PFSK-1 (cell line): ENCODE measurements around the gene CMTM4.

ENCODE experiments used
- FOXP2 ChIP-seq: optimal IDR thresholded peaks from 2 replicates; pipeline ENCODE3; 2011; ENCODE audit warnings: borderline replicate concordance, control low read depth, inconsistent platforms; ENCODE audit not compliant: insufficient read depth; ENCODE audit errors: extremely low read length, extremely low read depth
- POLR2AphosphoS5 ChIP-seq: IDR thresholded peaks from 2 replicates; pipeline ENCODE4 v1.6.1; 2012; ENCODE audit warnings: low read depth, mild to moderate bottlenecking, control low read depth, low read length, moderate library complexity
- SIN3A ChIP-seq: IDR thresholded peaks from 2 replicates; pipeline ENCODE4 v1.6.1; 2012; ENCODE audit warnings: mild to moderate bottlenecking, low read length, moderate library complexity, borderline replicate concordance; ENCODE audit not compliant: insufficient read depth
- TAF1 ChIP-seq: IDR thresholded peaks from 2 replicates; pipeline ENCODE4 v1.6.1; 2012; ENCODE audit warnings: low read length, control low read depth, borderline replicate concordance; ENCODE audit not compliant: insufficient read depth
- TF ChIP-seq, protein P1 (sequence below), 2 experiments: IDR thresholded peaks; 2 replicates each; pipeline versions ENCODE4 v1.6.1 to v1.8.0; 2011 to 2012; ENCODE audit warnings: low read depth in 2 of 2, low read length in 2 of 2, control low read depth in 1 of 2, inconsistent platforms in 1 of 2, mild to moderate bottlenecking in 1 of 2, moderate library complexity in 1 of 2; ENCODE audit not compliant: insufficient read depth in 1 of 2

The CMTM4 gene

DNA sequence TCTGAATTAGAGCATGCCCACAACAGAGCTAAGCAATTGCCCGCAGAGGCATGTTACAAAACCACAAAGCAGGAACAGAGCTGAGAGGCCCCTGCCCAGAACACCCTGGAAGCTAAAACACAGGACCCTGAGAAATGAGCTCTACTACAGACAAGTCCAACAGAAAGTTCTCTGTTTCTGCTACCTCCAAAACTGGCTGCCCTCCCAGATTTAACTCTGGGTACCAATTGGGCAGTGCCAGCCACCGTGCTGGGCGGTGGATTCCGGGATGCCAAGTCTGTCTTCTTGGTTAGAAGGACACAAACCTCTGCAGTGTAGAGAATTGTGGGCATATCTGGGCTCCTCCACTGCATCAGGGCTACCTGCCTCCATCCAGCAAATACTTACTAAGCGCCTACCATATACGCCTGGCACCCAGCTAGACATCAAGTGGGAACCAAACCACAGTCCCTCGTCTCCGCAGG, 1.0 kb downstream of the CMTM4 start:
- no peak for TF ChIP-seq SIN3A
- TF ChIP-seq, protein P1, sequence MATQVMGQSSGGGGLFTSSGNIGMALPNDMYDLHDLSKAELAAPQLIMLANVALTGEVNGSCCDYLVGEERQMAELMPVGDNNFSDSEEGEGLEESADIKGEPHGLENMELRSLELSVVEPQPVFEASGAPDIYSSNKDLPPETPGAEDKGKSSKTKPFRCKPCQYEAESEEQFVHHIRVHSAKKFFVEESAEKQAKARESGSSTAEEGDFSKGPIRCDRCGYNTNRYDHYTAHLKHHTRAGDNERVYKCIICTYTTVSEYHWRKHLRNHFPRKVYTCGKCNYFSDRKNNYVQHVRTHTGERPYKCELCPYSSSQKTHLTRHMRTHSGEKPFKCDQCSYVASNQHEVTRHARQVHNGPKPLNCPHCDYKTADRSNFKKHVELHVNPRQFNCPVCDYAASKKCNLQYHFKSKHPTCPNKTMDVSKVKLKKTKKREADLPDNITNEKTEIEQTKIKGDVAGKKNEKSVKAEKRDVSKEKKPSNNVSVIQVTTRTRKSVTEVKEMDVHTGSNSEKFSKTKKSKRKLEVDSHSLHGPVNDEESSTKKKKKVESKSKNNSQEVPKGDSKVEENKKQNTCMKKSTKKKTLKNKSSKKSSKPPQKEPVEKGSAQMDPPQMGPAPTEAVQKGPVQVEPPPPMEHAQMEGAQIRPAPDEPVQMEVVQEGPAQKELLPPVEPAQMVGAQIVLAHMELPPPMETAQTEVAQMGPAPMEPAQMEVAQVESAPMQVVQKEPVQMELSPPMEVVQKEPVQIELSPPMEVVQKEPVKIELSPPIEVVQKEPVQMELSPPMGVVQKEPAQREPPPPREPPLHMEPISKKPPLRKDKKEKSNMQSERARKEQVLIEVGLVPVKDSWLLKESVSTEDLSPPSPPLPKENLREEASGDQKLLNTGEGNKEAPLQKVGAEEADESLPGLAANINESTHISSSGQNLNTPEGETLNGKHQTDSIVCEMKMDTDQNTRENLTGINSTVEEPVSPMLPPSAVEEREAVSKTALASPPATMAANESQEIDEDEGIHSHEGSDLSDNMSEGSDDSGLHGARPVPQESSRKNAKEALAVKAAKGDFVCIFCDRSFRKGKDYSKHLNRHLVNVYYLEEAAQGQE (IDR thresholded peaks at IDR 0.05; ENCODE audit: insufficient read depth in 1 of 2, low read depth in 2 of 2, low read length in 2 of 2): no peak
- TF ChIP-seq FOXP2: no peak
- TF ChIP-seq TAF1: no peak

DNA sequence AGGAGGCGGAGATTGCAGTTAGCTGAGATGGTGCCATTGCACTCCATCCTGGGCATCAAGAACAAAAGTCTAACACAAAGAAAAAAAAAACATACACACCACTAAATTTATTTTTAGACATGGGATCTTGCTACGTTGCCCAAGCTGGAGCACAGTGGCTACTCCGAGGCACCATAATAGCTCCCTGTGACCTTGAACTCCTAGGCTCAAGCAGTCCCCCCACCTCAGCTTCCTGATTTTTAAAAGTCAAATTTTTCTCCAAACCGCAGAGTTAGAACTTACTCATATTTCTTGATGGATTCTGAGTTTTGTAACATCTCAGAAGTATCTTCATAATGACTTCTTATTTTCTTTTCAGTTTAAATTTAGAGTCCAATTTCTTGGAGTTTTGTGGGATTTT, 3.4 kb downstream of the CMTM4 start:
- TF ChIP-seq POLR2AphosphoS5 (no peak), SIN3A (no peak), FOXP2 (no peak), TAF1 (no peak)
- TF ChIP-seq, protein P1 (IDR thresholded peaks at IDR 0.05; ENCODE audit: insufficient read depth in 1 of 2, low read depth in 2 of 2, low read length in 2 of 2): no peak

DNA sequence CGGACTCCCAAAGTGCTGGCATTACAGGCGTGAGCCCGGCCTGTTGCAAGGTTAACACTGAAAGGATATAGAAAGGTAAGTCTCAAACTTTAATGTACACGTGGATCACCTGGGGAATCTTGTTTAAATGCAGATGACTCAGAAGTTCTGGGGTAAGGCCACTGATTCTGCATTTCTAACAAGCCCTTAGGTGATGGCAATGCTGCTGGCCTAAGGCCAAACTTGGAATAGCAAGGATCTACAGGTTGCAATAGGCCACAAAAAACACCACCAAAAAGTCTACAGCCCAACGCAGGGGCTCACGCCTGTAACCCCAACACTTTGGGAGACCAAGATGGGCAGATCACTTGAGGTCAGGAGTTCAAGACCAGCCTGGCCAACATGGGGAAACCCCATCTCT, 4.2 kb downstream of the CMTM4 start:
- TF ChIP-seq FOXP2: no peak
- TF ChIP-seq SIN3A: no peak
- TF ChIP-seq POLR2AphosphoS5: no peak
- TF ChIP-seq, protein P1 (IDR thresholded peaks at IDR 0.05; ENCODE audit: insufficient read depth in 1 of 2, low read depth in 2 of 2, low read length in 2 of 2): no peak
- no peak for TF ChIP-seq TAF1

DNA sequence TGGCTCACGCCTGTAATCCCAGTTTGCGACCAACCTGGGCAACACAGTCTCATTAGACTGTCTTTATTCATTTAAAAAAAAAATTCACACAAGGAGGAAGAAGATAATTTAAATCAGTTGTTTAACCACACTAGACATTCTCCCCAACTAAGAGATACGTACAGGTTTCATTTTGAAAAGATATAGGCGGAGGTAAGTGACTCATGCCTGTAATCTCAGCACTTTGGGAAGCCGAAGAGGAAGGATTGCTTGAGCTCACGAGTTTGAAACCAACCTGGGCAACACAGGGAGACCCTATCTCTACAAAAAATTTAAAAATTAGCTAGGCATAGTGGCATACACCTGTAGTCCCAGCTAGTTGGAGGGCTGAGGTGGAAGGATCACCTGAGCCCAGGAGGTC, 5.3 kb downstream of the CMTM4 start:
- TF ChIP-seq POLR2AphosphoS5 (no peak), FOXP2 (no peak), TAF1 (no peak), SIN3A (no peak)
- TF ChIP-seq, protein P1 (IDR thresholded peaks at IDR 0.05; ENCODE audit: insufficient read depth in 1 of 2, low read depth in 2 of 2, low read length in 2 of 2): no peak
